Measurements from ENCODE around the gene CCDC157. TPM values are rescaled to one million over a fixed set of nuclear protein-coding genes. Genes with fewer than 3 reads are reported as not detected.

The CCDC157 gene
- total RNA-seq, 1 donor = 2.6 TPM

DNA sequence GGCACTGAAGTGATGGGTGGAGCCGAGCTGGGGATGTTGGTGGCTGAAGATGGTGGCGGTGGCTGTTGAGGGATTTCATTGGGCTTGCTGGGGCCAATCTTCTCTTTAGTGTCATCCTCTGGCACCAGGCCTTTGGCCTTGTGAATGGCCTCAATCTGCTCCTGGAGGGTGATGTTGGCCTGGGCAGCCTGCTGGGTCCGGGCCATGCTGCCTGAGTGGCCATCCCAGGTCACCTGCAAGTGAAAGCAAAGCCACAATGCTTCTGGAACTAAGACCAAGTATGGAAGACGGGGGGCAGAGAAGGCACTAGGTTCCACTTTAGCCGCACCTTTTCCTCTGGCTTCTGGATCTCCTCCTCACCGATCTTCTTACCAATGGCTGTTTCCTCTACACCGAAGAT lies 18.0 kb upstream of the CCDC157 start:
- no peak for DNase-seq (ENCODE audit: low read depth)
- TF ChIP-seq CTCF (IDR thresholded peaks at IDR 0.05; ENCODE audit: insufficient read depth, low read length) = no peak
- no peak overlapping the region for H3K4me3 ChIP-seq (ENCODE audit: low read depth, low read length)

- no peak for DNase-seq (ENCODE audit: low read depth)
- no peak overlapping the region for H3K4me3 ChIP-seq (ENCODE audit: low read depth, low read length)
- TF ChIP-seq CTCF (IDR thresholded peaks at IDR 0.05; ENCODE audit: insufficient read depth, low read length) = no peak
Observed at GRCh38 chr22:30340911-30341685, 15.7 kb upstream of the CCDC157 start.

- H3K4me3 ChIP-seq (ENCODE audit: low read depth, low read length) = no peak overlapping the region
- no peak for TF ChIP-seq CTCF (IDR thresholded peaks at IDR 0.05; ENCODE audit: insufficient read depth, low read length)
- DNase-seq (ENCODE audit: low read depth) = no peak
Observed at GRCh38 chr22:30344447-30345200, 12.2 kb upstream of the CCDC157 start.

DNA sequence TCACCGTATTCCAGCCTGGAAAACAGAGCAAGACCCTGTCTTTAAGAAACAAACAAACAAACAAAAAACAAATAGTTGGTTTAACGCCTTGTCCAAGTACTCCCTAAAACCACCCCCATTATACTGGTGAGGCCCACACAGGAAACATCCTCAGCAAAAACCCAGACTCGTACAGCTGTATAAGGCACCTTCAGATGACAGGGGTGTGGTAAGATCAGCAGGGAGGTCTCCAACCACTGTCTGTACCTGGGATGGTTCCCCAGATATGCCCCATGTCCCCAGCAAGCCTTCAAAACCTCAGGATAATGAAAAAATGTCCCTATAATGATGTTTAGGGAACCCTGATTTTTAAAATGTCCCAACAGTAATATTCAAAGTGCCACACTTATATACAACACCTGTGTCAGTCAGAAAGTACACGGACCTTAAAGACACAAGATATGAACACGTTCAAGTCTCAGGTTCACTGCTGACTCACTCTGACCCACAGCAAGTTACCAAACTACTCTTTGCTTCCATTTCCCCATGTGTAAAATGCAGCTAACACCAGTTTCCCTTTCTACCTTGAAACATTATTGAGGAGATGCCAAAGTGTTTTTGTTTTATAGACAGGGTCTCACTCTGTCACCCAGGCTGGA lies 9.4 kb upstream of the CCDC157 start:
- no peak for DNase-seq (ENCODE audit: low read depth)
- no peak overlapping the region for H3K4me3 ChIP-seq (ENCODE audit: low read depth, low read length)
- no peak for TF ChIP-seq CTCF (IDR thresholded peaks at IDR 0.05; ENCODE audit: insufficient read depth, low read length)

GRCh38 chr22:30348404-30348803 lies 8.4 kb upstream of the CCDC157 start:
- no peak for TF ChIP-seq CTCF (IDR thresholded peaks at IDR 0.05; ENCODE audit: insufficient read depth, low read length)
- no peak overlapping the region for H3K4me3 ChIP-seq (ENCODE audit: low read depth, low read length)
- DNase-seq (ENCODE audit: low read depth) = no peak

DNA sequence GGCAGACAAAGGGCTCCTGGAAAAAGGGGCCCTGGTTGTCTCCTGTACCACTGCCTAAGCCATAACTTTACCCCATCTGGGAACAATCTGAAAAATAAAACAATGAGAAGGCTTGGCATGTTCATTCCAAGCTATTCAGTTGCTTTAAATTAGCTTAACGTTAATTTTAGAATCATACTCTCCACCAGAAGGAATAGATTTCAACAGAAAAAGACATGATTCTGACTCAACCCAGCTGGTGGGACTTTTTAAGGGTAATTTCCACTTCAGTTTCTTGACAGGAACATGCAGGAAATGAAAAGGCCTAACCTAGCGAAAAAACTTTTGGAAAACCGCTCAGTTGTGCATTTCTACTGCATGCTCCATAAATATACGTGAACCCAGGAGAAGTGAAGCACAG lies 8.0 kb upstream of the CCDC157 start:
- peak; percentile 16 for DNase-seq (ENCODE audit: low read depth)
- no peak for TF ChIP-seq CTCF (IDR thresholded peaks at IDR 0.05; ENCODE audit: insufficient read depth, low read length)
- H3K4me3 ChIP-seq (ENCODE audit: low read depth, low read length) = no peak overlapping the region
